ENCODE results near the gene TNFSF8.

Gene TNFSF8

DNA sequence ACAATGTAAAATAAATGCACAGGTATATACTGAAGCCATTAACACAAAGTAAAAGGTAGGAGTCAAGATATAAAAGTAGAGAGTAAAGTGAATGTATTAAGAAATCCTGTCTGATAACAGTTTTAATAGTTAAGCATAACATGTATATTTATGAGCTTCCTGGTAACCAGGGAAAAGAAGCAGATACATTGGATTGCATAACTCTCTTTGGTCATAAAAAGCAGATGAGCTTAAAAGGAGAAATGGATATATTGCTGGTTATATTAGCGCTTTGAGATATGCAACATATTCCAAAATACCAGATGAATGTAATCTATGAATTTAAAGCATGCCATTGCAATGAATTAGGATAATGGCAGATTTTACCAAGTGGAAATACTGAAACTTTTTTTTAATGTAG is 6.2 kb upstream of the TNFSF8 start:
- DNase-seq (ENCODE audit: low read depth, low spot score): no peak

DNA sequence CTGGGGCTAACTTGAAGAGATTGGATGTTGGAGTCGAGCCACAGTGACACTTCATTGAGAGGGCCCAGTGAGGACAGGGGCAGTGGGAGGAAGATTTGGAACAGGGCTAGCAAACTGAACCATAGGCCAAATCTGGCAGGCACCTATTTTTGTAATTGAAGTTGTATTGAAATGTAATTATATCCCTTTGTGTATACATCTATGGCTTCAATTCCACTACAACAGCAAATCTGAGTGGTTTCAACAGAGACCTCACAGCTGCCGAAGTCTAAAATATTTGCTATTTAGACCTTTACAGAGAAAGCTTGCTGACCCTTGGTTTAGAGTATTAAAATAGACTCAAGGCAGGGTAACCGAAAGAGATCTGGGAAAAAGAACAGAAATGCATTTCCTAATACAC is 4.7 kb upstream of the TNFSF8 start:
- no peak for DNase-seq (ENCODE audit: low read depth, low spot score)

DNA sequence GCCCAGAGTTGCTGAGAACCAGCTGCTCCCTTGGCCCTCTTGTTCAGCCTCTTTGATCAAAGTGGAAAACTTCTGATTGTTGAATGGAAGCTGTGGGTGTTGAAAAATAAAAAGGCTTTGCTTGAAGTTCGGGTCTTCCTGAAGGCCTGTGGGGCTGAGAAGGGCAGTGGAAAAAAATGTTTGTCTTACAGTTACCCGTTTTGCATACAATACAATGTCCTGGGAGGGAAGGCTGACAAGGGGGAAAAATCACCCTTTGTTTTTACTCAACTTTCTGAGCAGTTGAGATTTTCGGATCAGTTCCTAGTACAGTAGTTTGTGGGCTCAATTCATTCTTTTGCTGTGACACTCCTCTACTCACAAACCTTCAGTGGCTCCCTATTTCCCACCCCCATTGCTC is 2.1 kb upstream of the TNFSF8 start:
- DNase-seq (ENCODE audit: low read depth, low spot score): no peak

DNA sequence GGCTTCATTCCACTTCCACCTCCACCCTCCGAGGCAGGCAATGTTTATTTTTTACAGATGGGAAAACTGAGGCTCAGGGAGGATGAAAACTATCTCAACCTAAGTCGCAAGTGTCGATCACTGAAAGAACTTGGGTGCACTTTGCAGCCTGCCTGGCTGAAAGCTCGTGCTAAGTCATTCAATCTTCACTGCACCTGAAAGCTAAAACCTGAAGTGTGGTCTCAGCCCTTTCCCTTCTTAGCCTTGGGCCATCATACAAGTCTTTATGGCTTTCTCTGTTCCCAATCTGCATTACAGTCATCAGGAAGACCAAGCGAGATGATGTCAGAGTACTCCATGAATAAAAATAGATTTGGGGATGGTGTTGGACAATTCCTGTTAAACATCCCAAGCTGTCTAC is 1.0 kb upstream of the TNFSF8 start:
- DNase-seq (ENCODE audit: low read depth, low spot score): no peak

DNA sequence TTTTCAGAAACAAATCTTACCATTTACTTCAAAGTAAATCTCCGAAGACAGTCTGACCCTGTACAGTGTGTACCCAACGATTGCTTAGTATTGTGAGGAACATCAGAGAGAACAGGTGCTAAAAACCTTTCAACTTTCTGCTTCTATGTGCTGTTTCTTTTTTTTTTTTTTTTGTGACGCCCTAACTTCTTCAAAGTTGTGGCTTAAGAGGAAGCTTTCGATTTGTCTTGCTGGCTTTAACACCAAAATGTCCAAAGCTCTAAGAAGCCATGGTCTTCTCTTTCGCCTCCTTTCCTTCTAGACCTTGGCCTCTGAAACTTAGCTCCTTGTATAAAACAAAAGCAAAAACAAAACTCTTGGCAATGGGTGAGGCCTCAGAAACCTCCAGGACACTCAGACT is 1.2 kb downstream of the TNFSF8 start:
- no peak for DNase-seq (ENCODE audit: low read depth, low spot score)

DNA sequence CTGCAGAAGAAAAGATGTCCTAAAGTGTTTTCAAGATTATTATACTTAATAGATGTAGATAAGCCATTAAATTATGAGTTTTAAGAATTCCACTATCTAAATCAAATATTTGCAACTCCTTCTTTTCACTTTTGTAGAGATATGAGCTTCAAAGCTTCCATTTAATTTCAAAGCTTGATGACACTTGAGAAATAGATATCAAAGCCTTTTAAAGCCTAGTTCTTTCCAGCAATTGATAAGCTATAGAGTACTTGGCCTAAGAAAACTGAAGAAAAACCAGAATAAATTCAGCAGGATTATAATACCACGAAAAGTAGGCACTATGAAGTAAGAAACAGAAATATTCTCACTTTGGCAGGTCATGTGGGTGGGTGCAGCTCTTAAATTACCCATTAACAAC is 1.7 kb downstream of the TNFSF8 start:
- DNase-seq (ENCODE audit: low read depth, low spot score): no peak

DNA sequence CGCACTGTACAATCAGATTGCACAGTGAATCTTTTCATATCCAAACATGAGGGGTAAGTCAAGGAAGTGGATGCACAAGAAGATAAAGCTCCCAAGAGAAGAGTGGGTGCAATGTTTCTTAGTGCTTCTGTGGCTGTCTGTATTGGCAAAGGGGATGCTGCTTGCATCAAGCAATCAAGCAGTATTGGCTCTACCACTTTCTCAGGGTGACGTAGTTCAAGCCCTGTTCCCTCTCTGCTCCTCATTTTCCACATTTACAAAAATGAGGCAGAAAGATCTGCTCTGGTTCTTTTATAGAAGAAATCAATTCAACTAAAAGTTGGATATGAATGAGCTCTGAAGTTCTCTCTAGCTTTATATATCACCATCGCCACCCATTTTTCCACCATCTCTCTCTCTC is 2.3 kb downstream of the TNFSF8 start:
- no peak for DNase-seq (ENCODE audit: low read depth, low spot score)

DNA sequence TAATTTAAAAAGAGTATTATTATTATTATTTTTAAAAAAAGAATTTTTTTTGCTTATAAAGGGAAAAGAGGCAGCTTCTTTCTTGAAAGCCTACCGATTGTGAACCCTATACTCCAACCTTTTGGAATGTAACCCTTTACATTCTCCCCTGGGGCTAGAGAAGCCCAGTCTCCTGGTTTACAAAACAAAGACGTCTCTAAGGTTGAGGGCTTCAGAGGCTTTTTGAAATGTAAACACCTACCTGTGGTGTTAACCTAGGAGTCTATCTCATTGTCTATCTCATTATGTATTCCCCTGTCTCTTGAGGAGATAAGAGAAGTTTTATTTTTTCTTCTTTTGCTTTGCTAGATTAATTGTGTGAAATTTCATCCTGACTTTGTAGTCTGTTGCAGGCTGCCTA is 4.7 kb downstream of the TNFSF8 start:
- DNase-seq (ENCODE audit: low read depth, low spot score): peak; percentile 65

DNA sequence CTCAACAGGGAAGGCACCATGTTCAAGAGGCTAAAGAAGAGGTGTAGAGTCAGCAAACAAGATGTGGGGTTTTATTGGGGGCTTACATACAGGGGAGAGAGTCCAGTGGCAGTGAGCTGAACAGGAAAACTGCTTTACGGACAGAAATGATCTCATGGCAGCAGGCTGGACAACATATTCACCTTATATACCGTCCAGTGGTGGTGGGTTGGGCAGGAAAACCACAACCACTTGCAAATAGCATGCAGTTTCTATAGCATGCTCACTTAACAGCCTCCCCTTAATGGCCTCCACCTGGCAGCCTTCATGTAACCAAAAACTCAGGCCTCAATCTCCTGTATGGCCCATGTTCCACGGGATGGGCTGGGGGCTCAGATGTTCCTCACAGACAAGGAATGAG is 5.4 kb downstream of the TNFSF8 start:
- no peak for DNase-seq (ENCODE audit: low read depth, low spot score)

DNA sequence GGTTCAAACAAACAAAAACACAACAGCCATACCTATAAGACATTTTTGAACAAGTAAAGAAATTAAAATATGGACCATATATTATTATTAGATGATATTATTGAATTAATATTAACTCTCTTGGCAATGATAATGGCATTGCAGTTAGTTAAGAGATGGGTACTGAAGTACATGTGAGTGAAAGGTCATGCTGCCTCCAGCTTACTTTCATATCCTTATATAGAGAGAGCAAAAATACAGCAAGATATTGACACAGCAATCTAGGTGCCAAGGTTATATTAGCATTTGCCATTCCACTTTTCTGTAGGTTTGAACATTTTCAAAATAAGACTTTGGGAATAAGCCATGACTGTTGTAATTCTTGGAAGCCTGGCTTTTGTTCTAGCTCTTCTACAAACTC is 6.1 kb downstream of the TNFSF8 start:
- no peak for DNase-seq (ENCODE audit: low read depth, low spot score)

DNA sequence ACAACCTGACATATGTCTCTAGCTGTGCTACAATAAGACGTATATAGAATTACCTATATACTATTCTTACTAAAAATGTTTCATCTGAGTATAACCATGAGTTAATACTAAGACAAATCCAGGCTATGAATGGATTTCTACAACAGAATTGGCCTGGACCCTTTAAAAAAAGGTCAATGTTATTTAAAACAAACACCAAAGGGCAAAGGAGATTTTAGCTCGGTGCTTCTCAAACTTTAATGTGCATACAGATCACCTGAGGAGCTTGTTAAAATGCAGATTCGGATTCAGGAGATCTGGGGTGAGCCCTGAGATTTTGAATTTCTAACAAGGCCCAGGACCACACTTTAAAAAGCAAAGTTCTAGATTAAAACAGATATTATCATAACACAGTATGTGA is 6.5 kb downstream of the TNFSF8 start:
- DNase-seq (ENCODE audit: low read depth, low spot score): no peak

DNA sequence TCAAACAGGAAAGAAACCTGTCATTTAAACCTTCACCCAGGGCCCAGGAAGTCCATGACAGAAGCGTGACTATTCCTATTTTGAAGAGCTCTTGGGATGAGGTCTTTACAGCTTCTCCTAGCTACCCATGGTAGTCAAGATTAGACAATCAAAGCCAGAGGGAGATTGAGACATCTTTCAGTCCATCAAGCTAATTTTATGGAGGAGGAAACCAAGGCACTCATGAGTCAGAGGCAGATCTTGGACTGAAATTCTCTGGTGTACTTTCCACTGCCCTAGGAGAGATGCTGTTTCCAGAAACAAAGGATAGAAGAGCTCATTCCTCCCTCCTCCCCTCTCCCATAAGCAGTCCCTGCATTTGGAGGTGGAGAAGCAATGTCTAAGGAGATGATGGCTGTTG is 9.2 kb downstream of the TNFSF8 start:
- no peak for DNase-seq (ENCODE audit: low read depth, low spot score)

DNA sequence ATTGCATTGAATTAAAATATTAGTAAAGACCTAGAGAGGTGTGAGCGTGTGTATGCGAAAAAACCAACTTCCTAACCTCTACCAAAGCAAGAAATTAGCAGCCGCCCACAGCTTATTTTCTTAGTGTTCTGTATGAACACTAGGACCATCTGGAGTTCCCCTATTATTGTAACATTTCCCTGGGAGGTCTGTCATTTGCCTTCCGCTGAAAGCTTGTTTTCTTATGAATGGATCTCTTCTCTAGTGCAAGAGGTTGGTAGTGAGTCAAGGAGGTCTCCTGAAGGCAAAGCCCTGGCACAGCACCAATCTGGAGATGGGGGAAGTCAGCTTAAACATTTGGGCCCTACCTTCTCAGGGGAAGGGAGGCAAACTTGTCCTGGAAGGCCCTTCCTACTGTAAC is 10.8 kb downstream of the TNFSF8 start:
- DNase-seq (ENCODE audit: low read depth, low spot score): no peak

DNA sequence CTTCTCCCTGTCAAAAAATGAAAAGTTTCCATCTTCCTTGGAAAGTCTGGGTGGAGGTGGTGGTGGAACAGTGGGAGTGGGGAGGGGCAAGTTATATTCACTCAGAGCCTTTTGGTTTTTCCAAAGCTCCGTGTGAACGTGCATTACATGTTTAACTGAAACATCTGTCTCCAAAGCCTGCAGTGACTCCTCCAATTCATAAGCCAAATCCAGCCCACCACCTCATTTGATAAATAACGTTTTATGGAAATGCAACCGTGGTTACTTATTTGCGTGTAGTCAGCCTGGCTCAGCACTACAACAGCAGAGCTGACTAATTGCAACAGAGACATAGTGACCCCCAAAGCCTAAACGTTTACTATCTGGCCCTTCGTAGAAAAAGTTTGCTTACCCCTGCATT is 13.9 kb downstream of the TNFSF8 start:
- DNase-seq (ENCODE audit: low read depth, low spot score): no peak

DNA sequence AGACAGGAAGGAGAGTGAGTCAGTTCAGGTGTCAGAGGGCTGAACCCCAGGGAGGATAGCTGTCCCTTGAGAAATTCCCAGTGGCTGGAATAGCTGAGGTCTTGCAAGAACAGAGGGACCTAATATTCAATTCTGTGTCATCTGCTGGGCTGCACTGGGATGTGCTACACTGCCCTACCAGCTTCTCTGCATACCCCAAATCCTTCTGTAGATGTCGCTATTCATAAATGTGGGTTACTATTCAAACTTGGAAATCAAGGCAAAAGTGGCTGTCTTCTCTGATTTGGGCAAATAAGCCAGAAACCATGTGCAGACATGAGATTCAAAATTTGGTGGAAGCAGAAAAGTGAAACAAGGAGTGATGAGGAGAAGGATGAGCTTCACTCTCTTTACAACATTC is 16.3 kb downstream of the TNFSF8 start:
- no peak for DNase-seq (ENCODE audit: low read depth, low spot score)

DNA sequence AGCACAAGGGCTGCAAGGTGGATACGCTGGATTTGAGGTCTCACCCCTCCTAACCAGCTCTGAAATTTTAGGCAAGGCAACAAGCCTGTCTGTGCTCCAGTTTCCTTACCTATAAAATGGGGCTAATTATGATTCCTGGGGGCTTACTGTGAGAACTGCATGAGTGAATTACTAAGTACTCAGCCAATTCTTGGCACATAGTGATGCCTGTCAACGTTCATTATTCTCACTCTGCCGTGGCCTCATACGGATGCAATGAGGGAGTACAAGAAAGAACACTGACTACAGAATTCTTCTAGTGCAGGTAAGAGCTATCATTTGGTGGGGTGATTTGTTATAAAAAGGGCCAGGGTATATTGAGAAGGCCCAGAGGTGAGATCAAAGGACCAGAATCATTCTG is 16.7 kb downstream of the TNFSF8 start:
- DNase-seq (ENCODE audit: low read depth, low spot score): no peak

DNA sequence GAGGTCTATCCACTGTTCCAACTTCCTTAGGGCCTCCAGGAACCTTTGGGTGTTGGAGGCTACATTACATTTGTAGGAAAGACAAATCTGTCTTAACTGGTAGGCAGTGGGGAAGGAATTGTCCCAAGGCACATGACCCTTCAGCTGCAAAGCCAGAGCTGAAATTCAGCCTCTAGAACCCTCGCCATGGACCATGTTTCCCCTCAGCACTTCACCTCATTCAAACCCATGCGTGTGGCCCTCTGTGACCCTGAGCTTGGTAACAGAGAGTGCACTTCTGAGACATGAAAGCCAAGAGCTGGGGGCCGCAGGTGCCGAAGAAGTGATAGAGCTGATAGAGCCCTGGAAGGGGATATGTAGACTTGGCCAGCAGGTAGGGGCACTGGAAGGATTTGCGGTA is 17.2 kb downstream of the TNFSF8 start:
- no peak for DNase-seq (ENCODE audit: low read depth, low spot score)

DNA sequence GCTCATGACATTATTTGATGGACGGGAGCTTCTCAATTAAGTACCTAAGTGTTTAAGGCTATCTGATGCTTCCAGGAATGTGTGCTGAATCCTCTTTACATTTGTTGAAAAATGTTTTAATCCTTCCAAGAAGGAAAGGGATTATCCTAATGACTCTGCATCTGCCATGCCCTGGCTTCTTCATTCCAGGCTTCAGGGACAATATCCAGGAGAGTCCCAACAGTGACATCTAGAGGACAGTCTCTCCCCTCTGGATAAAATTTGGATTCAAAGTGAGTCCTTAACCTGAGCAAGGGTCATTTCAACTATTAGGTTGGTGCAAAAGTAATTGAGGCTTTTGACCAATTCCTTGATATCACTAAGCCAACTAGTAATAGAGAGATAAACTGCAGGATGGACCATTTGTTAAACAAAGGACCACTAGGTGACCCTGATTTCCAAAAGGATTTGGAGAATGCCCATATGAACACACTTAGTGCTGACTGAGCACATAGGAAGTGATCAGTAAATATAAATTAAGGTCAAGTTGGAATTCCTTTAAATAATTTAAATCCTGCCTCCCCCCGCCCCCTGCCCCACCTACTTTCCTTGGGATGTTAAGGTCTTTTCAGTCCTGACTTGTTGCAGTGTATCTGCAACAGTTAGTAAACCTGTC is 19.1 kb downstream of the TNFSF8 start:
- DNase-seq (ENCODE audit: low read depth, low spot score): no peak

DNA sequence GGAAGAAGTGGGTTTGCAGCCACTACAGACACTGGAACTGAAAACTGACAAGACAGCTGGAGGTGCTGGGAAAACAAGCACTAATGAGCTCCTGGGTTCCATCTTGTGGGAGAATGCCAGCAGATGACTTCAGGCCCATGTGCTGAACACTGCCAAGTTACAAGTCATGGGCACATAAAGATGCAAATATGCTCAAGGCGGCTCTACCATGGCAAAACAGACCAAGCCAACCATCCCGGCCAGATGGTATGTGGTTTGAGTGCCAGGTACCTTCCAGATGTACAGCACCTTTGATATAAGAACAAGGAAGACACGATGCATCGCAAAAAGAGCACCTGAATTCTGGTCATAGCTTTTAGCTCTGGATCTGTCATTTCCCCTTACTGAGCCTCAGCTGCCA is 19.9 kb downstream of the TNFSF8 start:
- no peak for DNase-seq (ENCODE audit: low read depth, low spot score)

DNA sequence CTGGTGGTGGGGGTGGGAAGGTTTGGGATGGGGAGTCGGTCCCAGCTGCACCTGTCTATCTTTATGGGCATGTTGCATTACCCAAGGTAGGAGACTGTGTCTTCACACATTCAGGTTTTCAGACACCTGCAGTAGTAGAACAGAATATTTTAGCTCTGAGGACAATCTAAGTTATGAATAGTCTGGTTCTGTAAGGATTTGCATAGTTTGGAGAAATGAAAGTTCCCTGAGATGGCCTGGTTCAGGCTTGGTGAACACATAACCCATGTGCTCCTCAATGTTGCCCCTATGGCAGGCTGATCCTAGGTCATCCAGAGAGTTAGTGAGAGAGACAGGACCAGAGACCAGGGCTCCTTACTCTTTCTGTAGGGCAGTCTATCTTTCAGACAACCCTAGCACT is 20.7 kb downstream of the TNFSF8 start:
- DNase-seq (ENCODE audit: low read depth, low spot score): no peak

DNA sequence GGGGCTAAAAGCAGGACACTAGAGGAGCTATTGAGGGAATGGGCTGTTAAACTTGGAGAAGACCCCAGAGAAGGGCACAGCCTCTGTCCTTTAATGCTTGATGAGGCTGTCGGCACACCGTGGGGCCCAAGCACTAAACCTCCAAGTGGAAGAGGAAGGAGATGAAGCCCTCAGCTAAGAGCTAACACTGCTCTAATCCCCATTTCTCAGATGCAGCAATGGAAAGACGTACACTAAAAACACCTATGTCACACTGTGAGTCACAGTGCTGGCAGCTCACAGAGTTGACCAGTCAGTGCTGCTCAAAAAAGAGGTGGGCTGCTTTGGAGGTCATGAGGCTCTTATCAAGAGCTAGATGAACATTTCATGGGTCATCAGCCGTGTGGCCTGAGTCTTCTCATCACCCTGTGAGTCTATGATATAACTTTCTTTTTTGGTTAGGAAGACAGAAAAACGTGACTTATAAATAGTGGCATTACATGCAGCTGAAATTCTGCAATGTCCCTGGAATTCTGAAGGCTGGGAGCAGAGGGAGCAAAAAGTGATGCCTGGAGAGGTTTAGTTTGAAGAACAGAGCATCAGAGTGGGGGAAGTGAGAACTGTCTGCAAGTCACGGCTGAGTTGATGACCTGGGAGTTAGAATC is 21.5 kb downstream of the TNFSF8 start:
- DNase-seq (ENCODE audit: low read depth, low spot score): no peak

DNA sequence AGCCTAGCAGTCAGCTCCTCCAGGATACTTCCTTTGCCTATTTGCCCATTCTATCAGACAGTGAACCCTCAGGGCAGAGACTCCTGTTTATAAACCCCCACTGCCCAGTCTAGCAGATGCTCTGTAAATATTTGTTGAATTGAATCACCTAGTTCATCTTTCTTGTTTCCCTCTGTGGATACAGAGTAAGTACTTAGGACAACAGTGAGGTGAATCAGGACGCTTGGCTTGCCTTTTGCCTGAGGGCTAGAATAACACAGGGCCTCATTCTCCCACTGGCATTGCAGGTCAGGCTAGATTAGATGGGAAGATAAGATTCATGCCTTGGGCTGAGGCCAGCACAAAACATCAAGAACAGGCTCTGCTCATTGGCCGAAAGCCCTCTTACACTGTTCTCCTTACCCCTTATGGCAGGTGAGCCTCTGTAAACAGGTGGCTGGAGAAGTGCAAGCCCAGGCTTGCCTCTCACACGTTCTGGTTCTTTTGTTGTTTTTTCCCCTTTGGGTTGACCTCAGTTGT is 22.2 kb downstream of the TNFSF8 start:
- DNase-seq (ENCODE audit: low read depth, low spot score): no peak

DNA sequence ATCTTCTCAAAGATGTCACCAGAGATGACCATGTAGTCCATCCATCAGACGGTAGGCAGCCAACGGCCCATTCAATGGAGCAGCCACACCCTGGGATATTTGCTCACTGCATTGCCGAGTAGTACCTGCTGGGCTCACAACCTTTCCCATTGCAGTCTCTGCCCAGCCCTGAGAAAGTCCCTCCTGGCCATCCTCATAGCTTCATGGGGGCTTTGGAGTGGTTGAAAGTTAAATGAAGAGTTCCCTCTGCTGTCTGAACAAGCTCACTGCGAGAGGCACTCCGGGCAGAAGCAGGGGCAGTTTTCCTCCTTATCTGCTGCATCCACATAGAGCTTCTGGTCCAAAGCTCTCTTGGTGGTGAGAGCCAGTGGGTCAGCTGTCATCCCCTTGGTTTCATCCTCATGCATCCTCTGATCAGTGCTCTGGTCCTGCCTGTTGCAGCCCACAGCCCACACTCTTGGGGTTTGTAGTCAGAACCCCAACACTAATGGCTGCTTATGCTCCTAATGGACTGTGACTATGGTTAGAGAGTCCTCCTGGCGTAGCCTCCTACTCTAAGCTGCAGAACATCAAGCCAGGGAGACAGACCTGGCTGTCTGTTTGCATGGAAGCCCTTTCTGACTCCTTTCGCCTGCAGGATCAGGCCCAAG is 23.3 kb downstream of the TNFSF8 start:
- DNase-seq (ENCODE audit: low read depth, low spot score): peak; percentile 56
